Sciatic nerve (tissue), 2 donors: ENCODE data around the gene LZTS2. TPM values are rescaled to one million over a fixed set of nuclear protein-coding genes. Genes with fewer than 3 reads are reported as not detected.

Experiments used
- ATAC-seq: fragments of 200-7000 bp; cut with Tn5 transposase; one replicate; pipeline ENCODE4 v1.9.1; 2020; ENCODE audit warnings: mild to moderate bottlenecking, moderate library complexity
- DNase-seq: peaks from one replicate; pipeline ENCODE4 v3.0.0-alpha.2; 2020; ENCODE audit warnings: low spot score
- intact Hi-C: fragments of 100-400 bp; cut with DNase I; formaldehyde crosslinking; loops from one replicate; pipeline ENCODE4 v1.14.2; 2022
- total RNA-seq: library from RNA; stranded (reverse); fragmentation: NEBNext Ultra II Directional; extraction: Animal tissue kit (Norgen Biotek cat#: 25700); gene quantifications from one replicate; pipeline ENCODE4 v1.2.1, GENCODE V29; 2021
- donor health status: DM: no; HTN: no; CAD: no.
- donor health status: DM: no; HTN: no; CAD: no.

Gene LZTS2
- total RNA-seq, 1 donor from 2014 or later, result 78.6 TPM

DNA sequence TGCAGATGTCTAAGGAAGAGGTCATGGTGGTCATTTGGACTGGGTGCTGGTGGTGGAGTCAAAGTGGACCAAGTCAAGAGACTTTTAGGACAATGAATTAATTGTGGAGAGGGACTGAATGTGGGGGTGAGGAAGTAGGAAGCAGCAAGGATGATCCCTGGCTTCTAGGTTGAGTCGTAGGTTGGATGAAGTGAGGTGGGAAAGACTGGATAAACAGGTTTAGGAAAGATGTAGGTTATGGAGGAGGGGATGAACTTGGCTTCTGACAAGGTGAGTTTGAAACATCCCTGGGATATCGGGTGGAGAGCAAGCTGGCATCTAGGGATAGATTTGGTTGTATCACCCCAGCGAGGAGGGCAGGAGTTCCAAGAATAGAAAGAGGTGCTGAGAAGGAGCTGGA, 22.7 kb upstream of the LZTS2 start:
- intact Hi-C loops, result no loop called here
- ATAC-seq, result no peak
- DNase-seq, result no peak

- ATAC-seq, result no peak
- intact Hi-C loops, result no loop called here
- DNase-seq, result peak; percentile 12
These were observed 22.2 kb upstream of the LZTS2 start for GRCh38 chr10:100977436-100977835.

DNA sequence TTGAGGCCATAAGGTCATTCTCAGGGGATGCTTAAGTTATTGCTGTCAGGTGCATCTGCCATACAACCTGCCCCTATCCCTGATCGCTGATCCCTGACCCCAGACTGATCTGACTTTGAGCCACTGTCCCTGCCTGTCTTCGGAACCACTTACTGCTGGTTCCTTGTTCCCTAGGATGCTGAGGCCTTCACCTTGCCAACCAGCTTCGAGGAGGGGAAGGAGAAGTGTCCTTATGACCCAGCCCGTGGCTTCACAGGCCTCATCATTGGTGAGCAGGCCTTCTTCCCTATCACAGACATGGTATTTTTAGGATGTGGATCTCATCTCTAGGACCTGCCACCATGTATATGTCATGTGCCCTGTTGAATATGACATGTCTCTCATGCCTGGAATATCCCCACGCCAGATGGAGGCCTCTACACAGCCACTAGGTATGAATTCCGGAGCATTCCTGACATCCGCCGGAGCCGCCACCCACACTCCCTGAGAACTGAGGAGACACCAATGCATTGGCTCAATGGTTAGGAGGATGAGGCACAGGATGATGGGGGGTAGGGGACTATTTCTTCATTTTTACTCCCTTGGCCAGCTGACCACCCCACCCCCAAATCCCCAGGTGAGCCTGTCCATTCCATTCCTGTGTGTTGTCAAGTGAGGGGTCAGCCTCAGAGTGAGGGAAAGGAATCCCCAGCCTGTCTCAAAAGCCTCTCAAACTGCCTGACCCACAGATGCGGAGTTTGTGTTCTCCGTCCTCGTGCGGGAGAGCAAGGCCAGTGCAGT, 21.3 kb upstream of the LZTS2 start:
- DNase-seq, result peak; percentile 42
- intact Hi-C loops, result no loop called here
- no peak for ATAC-seq

DNA sequence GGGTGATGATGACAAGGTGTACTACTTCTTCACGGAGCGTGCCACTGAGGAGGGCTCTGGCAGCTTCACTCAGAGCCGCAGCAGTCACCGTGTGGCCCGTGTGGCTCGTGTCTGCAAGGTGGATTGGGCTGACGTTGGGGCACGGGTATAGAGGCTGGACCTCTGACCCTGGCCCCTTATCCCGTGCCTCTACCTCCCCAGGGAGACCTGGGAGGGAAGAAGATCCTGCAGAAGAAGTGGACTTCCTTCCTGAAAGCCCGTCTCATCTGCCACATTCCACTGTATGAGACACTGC, 20.8 kb upstream of the LZTS2 start:
- peak; percentile 36 for DNase-seq
- intact Hi-C loops, result no loop called here
- ATAC-seq, result no peak

DNA sequence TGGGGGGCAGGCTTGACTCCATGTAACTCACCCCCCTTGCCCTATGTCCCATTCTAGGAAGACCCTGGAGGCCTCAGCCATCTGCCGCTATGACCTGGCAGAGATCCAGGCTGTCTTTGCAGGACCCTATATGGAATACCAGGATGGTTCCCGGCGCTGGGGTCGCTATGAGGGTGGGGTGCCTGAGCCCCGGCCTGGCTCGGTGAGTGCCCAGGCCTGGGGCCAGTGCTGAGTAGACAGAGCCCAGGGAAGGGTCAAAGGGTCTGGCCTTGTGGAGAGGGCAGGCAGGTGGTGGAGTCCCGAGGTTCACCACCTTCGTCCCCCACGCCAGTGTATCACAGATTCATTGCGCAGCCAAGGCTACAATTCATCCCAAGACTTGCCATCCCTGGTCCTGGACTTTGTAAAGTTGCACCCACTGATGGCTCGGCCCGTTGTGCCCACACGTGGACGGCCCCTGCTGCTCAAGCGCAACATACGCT, 19.8 kb upstream of the LZTS2 start:
- DNase-seq (peak; percentile 54), ATAC-seq (peak; percentile 23)
- intact Hi-C loops, result no loop called here

GRCh38 chr10:100980311-100980710, 19.3 kb upstream of the LZTS2 start:
- ATAC-seq (no peak), DNase-seq (peak; percentile 30)
- intact Hi-C loops, result no loop called here

DNA sequence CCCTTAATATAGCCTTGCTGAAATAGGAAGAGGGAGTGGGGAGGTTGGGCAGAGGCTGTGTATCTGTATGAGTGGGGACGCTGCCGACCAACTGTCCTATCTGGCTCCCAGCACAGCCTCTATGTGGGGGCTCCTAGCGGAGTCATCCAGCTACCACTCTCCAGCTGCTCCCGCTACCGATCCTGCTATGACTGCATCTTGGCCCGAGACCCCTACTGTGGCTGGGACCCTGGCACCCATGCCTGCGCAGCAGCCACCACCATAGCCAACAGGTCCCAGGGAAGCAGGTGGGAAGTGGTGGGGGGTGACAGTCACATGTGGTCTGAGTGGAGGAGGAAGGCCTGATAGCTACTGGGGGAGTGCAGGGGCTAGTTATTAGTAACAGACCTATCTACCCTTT, 18.9 kb upstream of the LZTS2 start:
- ATAC-seq (no peak), DNase-seq (peak; percentile 42)
- intact Hi-C loops, result no loop called here

- no peak for ATAC-seq
- DNase-seq, result no peak
- intact Hi-C loops, result no loop called here
These were observed 18.3 kb upstream of the LZTS2 start for GRCh38 chr10:100981178-100981772.

DNA sequence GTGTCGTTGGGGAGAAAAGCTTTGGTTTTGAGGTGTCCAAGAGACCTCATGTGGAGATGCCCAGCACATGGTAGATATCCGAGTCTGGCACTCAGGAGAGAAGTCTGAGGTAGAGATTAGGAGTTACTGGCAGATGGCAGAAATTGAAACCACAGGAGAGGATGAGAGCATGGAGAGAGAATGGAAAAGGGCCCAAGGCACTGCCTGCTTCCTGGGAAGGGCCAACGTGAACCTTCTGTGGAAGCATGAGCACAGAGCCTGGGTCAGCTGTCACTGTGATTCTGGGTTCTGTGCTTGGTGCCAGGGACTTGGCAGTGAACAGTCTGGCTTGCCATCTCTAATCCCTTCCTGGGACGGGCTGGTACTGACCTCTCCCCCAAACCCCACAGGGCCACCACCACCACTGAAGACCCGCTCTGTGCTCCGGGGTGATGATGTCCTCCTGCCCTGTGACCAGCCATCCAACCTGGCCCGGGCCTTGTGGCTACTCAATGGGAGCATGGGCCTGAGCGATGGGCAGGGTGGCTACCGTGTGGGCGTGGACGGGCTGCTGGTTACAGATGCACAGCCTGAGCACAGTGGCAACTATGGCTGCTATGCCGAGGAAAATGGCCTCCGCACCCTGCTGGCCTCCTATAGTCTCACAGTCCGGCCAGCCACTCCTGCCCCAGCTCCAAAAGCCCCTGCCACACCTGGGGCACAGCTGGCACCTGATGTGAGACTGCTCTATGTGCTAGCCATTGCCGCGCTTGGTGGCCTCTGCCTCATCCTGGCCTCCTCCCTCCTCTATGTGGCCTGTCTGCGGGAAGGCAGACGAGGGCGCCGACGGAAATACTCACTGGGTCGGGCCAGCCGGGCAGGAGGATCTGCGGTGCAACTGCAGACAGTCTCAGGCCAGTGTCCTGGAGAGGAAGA, 16.4 kb upstream of the LZTS2 start:
- ATAC-seq (no peak), DNase-seq (peak; percentile 49)
- intact Hi-C loops, result no loop called here

GRCh38 chr10:100983868-100984671, 15.5 kb upstream of the LZTS2 start:
- intact Hi-C loops, result no loop called here
- DNase-seq (peak; percentile 53), ATAC-seq (no peak)

DNA sequence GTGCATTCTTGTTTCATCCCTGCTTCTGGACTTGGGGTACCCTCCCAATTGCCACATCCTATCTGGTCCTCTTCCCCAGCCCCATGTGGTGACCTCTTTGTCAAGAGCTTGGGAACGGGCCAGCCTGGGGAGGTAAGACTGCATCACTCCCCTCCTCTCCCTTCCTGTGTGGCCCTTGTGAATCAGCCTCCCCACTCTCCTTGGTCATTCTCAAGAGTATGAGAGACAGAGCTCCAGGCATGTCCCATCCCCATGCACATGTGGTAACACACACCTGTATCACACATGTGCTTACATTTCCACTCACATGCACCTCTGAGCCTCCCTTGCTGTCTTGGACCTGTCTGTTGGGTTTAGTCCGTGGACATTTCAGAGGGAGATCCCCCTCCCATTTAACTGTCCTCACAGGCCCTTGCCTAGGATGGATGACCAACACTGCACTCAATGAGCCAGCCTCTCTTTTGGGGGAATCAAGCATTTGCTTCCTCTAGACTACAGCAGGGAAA, 14.9 kb upstream of the LZTS2 start:
- intact Hi-C loops, result no loop called here
- ATAC-seq, result no peak
- peak; percentile 39 for DNase-seq

DNA sequence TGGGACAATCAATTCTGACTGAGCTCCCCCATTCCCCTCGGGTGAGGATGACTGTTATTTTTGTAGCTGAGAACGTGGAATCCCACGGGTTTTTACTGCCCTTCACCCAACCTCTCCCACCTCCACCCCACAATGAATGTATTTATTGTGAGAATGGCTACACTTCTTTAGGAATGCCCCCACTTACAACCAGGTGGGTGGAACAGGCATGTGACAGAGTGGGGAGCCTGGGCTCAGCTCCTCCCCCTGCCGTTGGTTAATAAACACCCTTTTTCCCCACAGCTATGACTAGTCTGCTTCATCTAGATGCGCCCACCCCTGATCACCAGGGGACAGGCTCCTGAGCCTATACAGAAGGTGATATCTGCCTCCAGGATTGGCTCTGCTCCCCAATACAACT, 14.3 kb upstream of the LZTS2 start:
- intact Hi-C loops, result no loop called here
- DNase-seq (peak; percentile 57), ATAC-seq (peak; percentile 14)

DNA sequence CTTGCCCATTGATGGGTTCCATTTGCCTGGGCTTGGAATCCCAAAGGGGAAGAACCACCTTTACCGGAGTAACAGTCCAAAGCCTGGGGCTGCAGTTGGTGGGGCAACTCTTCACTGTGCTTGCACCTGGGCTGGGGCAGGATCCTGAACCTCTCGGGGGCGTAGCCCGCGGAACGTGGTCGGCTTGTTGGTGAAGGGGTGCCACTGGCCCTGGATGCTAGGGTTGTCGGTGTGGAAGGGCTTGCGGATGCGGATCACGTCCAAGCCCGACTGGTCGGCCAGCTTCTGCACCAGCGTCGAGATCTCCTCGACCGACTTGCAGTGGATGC, 13.0 kb upstream of the LZTS2 start:
- intact Hi-C loops, result no loop called here
- DNase-seq (no peak), ATAC-seq (no peak)

GRCh38 chr10:100986952-100987684, 12.5 kb upstream of the LZTS2 start, which contains the start of the genes MRPL43 and TWNK:
Gene MRPL43 (minus strand): TSS chr10:100987497. CDS start chr10:100987443, 54 bp downstream.
Gene TWNK (plus strand): TSS chr10:100987543. CDS start chr10:100988211, 668 bp downstream.
- ATAC-seq, result peak; percentile 94
- intact Hi-C loops, result no loop called here
- peak; percentile 93 for DNase-seq

- DNase-seq, result no peak
- intact Hi-C loops, result no loop called here
- ATAC-seq, result no peak
These were observed 11.9 kb upstream of the LZTS2 start for GRCh38 chr10:100987685-100988049.

GRCh38 chr10:100988166-100988565, 11.4 kb upstream of the LZTS2 start:
- DNase-seq, result no peak
- intact Hi-C loops, result no loop called here
- no peak for ATAC-seq

DNA sequence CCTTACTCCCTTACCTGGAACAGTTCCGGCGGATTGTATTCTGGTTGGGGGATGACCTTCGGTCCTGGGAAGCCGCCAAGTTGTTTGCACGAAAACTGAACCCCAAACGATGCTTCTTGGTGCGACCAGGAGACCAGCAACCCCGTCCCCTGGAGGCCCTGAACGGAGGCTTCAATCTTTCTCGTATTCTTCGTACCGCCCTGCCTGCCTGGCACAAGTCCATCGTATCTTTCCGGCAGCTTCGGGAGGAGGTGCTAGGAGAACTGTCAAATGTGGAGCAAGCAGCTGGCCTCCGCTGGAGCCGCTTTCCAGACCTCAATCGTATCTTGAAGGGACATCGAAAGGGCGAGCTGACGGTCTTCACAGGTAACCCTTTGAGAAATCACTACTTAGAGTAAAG, 10.5 kb upstream of the LZTS2 start:
- no peak for DNase-seq
- intact Hi-C loops, result no loop called here

GRCh38 chr10:100993986-100994708, 5.5 kb upstream of the LZTS2 start:
- DNase-seq (no peak), ATAC-seq (no peak)
- intact Hi-C loops, result no loop called here

More for the DNA sequence above, 10.5 kb upstream of the LZTS2 start:
- ATAC-seq, result no peak
